ENCODE measurements around the gene AP3M1. TPM values are rescaled to one million over a fixed set of nuclear protein-coding genes. Genes with fewer than 3 reads are reported as not detected.

Gene AP3M1
- total RNA-seq, 1 donor from 2014 or later, result 40.2 TPM

DNA sequence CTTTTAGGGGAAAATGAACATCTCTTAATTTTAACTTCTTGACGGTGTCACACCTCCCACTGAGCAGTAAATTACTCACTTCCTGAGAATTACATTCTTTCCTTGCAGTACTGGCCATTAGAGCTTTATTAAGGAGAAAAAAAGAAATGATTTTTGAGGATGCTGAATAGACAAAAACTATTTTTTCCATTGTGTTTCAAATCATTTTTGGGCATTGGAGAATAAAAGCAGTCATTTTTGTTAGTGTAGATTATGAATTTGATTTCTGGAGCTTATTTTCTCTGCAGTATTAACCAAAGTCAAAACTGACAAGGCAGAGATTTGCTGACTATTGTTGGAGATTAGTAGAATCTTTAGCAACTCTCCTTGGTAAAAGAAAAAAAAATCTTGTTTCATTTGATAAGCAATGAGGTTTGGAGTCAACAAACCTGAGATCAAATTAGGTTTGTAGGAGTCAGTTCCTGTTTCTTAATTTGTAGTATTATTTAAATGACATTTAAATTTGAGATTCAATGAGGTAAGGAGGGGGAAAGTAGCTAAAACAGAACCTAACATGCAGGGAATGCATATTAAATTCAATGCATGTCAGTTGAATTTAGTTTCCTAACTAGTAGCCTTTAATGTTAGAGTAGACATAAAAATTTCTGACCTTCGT lies 70.6 kb downstream of the AP3M1 start:
- no peak for DNase-seq

DNA sequence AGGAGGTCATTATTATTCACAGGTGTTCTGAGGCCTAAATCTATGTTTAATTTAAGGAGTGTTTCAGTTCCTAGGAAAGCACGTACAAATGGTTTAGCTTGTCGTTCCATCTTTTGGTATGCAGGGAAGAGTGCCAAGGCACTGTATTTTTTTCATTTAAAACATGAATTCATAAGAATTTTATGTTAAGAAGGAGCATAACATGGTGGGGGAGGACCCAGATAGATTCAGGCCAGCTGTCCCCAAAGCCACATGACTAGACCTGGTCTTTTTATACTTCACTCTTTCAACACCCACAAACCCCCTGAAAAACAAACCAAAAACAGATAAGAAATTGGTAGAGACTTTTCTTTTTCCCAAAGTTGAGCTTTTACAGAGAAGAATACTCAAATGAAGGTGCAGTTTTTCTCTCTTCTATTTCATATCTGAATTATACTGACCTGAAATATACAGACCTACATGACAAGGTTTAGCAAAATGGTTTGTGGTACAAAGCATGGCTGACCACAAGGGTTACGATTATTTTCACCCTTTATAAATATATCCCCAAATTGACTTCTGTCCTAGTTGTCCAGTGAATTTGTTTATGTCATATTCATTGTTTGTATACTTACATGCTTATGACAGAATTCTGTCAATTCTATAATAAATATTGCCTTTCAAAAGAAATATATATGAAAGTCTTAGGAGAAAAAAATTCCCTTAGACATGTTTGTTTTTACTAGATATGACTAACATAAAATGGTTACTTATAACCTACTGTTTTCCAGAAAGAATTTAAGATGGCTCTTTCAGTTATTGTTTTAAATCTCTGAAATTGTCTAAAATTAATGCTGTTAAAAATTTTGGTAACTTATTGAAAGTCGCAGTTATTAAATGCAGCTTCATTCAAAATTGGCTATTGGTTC lies 71.3 kb downstream of the AP3M1 start:
- DNase-seq, result no peak

DNA sequence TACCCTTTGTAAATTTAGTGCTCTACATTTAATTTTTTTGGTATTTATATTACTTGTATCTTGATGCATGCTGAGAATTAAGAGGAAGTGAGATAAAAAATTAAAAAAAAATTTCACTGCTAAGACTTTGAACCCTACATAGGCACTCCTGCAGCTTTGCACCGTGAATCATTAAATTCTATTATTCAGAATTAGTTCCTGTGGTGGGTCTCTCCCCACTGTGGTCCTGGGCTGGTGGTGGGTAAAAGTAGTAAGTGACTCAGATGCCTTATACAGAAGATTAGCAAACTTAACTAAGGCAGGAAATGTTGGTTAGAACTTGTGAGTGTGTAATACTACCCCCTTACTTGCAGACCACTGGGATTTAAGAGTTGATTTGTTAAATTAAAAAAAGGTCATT lies 72.6 kb downstream of the AP3M1 start:
- no peak for DNase-seq

DNA sequence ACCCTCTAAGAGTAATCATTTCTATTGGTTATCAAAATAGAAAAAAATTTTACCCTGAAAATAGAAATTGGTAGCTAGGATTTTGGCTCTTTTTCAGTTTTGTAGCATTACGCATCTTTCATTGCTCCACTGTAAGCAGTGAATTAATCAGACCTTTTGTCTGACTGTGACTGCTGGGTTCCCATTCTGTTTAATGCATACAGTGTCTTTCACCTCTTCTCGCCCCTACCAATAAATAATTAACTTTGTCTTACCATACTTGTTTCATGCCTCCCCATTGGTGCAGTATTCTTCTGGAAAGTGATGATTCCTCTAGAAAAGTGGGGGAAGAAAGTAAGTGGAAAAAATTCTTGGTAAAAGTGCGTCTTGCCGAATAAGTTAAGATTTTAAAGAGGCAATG lies 73.2 kb downstream of the AP3M1 start:
- no peak for DNase-seq

DNA sequence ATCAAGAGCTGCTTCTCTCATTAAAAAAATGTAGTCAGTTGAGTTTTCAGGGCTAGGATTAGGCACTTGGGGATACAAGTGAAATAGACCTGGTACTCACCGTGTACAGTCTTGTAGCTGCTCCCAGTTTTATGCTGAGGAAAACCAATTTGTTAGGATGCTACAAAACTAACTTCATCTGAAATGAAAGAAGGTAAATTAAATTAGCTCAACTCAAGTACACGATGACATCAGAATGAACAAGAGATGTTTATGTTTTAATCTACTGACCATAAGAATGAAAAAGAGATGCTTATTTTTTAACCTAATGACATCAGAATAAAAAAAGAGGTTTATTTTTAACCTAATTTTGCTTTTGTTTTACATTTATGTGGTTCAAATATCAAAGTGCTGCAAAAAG lies 73.7 kb downstream of the AP3M1 start:
- DNase-seq, result no peak

DNA sequence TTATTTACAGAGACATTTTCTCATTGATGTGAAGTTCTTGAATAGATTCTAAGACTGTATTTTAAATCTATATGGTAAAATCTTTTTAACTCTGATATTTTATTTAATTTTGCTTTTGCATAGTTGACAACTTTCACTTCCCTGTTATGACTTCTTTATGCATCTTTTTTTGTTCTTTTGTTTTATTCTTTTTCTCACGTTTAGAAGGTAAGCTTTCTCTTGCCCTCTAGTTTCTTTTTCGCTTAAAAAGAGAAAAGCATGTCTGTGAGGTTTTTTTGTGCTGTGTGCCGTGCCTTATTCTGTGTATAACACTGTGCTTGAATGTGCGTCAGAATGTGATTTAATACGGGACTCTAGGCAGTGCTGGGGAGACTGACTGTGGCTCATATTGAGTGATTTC lies 74.7 kb downstream of the AP3M1 start:
- DNase-seq, result no peak

DNA sequence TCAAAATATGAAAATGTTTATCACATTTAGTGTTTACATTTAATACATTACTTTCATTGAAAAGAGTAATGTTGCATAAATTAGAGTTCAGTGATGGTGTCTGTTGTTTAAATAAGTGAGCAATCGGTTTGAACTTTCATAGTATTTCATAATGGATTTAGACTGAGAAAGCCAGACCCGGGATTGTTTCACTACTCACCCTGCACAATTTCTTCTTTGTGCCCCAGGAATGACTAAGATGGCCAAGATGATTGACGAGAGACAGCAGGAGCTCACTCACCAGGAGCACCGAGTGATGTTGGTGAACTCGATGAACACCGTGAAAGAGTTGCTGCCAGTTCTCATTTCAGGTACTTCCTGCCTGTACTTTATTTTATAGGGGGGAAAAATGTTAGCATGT lies 78.1 kb downstream of the AP3M1 start:
- DNase-seq, result no peak

DNA sequence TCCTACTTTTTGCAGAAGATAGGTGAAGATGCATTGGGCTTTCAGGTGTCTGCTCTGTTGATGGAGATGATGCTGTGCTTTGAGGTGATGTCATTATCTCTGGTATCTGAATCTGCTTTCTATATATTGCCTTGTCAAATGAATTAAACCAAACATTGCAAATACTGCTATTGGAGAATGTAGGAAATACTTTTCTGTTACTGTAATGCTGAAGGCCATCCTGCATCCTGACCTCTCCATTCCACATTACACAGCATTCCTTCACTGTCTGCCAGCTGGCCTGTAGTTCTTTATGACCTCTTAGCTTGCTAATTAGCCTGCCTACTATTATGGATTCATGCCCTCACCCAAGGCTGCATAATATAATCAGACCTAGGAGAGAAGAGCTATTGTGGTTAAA lies 79.5 kb downstream of the AP3M1 start:
- no peak for DNase-seq

Other genes with a start within 250 kb of the AP3M1 start
- 0.94 TPM for gene PLAU, start 239.7 kb downstream of the AP3M1 start, total RNA-seq
- 17.8 TPM for gene VCL, start 152.7 kb downstream of the AP3M1 start, total RNA-seq
- 39.8 TPM for gene ADK, start 393 bp upstream of the AP3M1 start, total RNA-seq

Measured in occipital lobe (tissue), 2 donors.